Vagina (tissue), 2 donors: ENCODE results near the gene HPCA.

Experiments used
- POLR2A ChIP-seq, 2 donors: fragments of 450-650 bp; IDR thresholded peaks; one replicate each; pipeline ENCODE4 v1.6.1; 2017; ENCODE audit warnings: antibody characterized with exemption in 2 of 2, mild to moderate bottlenecking in 2 of 2, moderate library complexity in 2 of 2
- POLR2AphosphoS5 ChIP-seq, 2 donors: sonication (generic); formaldehyde crosslinking; IDR thresholded peaks; one replicate each; pipeline ENCODE4 v1.9.0; 2017; ENCODE audit warnings: antibody characterized with exemption in 2 of 2, mild to moderate bottlenecking in 2 of 2, low read depth in 1 of 2; ENCODE audit not compliant: insufficient read depth in 1 of 2
- TF ChIP-seq, protein P1 (sequence below), 3 experiments: fragments of 450-650 bp in 2 of 3; fragments of 200-600 bp in 1 of 3; sonication (generic) in 1 of 3; IDR thresholded peaks; one replicate each; pipeline ENCODE4 v1.5.1; 2017 to 2019; ENCODE audit warnings: antibody characterized with exemption in 3 of 3, mild to moderate bottlenecking in 2 of 3, moderate library complexity in 2 of 3

DNA sequence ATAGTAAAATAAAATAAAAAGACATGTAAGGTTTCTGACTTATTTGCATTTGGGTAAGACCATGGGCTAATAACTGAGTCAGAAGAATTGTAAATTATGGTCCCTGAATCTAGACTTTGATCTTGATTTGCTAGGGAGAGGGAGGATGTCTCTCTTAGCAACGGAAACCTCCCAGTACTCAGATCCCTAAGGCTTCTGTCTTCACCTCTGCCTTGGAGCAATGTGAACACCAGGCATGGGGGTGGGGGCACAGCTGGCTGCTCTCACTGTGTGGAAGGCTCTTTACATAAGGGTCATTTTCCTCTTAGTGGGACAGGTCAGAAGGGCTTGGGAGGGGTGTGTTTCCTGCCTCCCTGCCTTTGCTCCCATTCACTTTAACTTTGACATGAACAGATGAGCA, 31.9 kb downstream of the HPCA start:
- no peak for TF ChIP-seq POLR2A (IDR thresholded peaks at IDR 0.05)
- TF ChIP-seq, protein P1, sequence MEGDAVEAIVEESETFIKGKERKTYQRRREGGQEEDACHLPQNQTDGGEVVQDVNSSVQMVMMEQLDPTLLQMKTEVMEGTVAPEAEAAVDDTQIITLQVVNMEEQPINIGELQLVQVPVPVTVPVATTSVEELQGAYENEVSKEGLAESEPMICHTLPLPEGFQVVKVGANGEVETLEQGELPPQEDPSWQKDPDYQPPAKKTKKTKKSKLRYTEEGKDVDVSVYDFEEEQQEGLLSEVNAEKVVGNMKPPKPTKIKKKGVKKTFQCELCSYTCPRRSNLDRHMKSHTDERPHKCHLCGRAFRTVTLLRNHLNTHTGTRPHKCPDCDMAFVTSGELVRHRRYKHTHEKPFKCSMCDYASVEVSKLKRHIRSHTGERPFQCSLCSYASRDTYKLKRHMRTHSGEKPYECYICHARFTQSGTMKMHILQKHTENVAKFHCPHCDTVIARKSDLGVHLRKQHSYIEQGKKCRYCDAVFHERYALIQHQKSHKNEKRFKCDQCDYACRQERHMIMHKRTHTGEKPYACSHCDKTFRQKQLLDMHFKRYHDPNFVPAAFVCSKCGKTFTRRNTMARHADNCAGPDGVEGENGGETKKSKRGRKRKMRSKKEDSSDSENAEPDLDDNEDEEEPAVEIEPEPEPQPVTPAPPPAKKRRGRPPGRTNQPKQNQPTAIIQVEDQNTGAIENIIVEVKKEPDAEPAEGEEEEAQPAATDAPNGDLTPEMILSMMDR (IDR thresholded peaks at IDR 0.05) = no peak
- TF ChIP-seq POLR2AphosphoS5 (IDR thresholded peaks at IDR 0.05; ENCODE audit: insufficient read depth in 1 of 2, low read depth in 1 of 2) = no peak
